Measurements from ENCODE around the gene ABLIM1. TPM values are rescaled to one million over a fixed set of nuclear protein-coding genes. Genes with fewer than 3 reads are reported as not detected.

Gene ABLIM1
- total RNA-seq, 1 experiment from 2014 or later: 89.4 TPM

- no peak for TF ChIP-seq CTCF (IDR thresholded peaks at IDR 0.05; ENCODE audit: unreplicated experiment)
- intact Hi-C loops (cut with micrococcal nuclease; ENCODE audit: unreplicated experiment): no loop called here
- H3K27me3 Mint-ChIP-seq (ENCODE audit: unreplicated experiment): no peaks in the 10 kb centered on the region
- no TSS peak for BruUV-seq (replicated peaks)
- H3K36me3 Mint-ChIP-seq (ENCODE audit: insufficient read depth, unreplicated experiment): peaks cover 33% of the 10 kb centered on the region
- no peaks in the 10 kb centered on the region for H3K9me3 Mint-ChIP-seq (ENCODE audit: low read depth, unreplicated experiment)
- DNase-seq: no peak
- no peak overlapping the region for H3K27ac Mint-ChIP-seq (ENCODE audit: unreplicated experiment)
- no peak overlapping the region for H3K4me3 Mint-ChIP-seq (ENCODE audit: low read depth, unreplicated experiment)
- H3K4me1 Mint-ChIP-seq (ENCODE audit: low read depth, unreplicated experiment): peaks cover 22% of the 10 kb centered on the region
- CTCF ChIA-PET: no interaction called here
These were observed 142.7 kb downstream of the ABLIM1 start for GRCh38 chr10:114515298-114515914.

- peaks cover 16% of the 10 kb centered on the region for H3K36me3 Mint-ChIP-seq (ENCODE audit: insufficient read depth, unreplicated experiment)
- CTCF ChIA-PET: no interaction called here
- DNase-seq: no peak
- no peak for TF ChIP-seq CTCF (IDR thresholded peaks at IDR 0.05; ENCODE audit: unreplicated experiment)
- H3K4me3 Mint-ChIP-seq (ENCODE audit: low read depth, unreplicated experiment): no peak overlapping the region
- peaks cover 8% of the 10 kb centered on the region for H3K4me1 Mint-ChIP-seq (ENCODE audit: low read depth, unreplicated experiment)
- intact Hi-C loops (cut with micrococcal nuclease; ENCODE audit: unreplicated experiment): no loop called here
- no peaks in the 10 kb centered on the region for H3K27me3 Mint-ChIP-seq (ENCODE audit: unreplicated experiment)
- no peak overlapping the region for H3K27ac Mint-ChIP-seq (ENCODE audit: unreplicated experiment)
- no TSS peak for BruUV-seq (replicated peaks)
- no peaks in the 10 kb centered on the region for H3K9me3 Mint-ChIP-seq (ENCODE audit: low read depth, unreplicated experiment)
These were observed 144.7 kb downstream of the ABLIM1 start for GRCh38 chr10:114513381-114513792.

GRCh38 chr10:114511881-114512280 is 146.2 kb downstream of the ABLIM1 start:
- H3K4me3 Mint-ChIP-seq (ENCODE audit: low read depth, unreplicated experiment): no peak overlapping the region
- peak overlapping the region; percentile 39 for H3K27ac Mint-ChIP-seq (ENCODE audit: unreplicated experiment)
- DNase-seq: no peak
- H3K9me3 Mint-ChIP-seq (ENCODE audit: low read depth, unreplicated experiment): no peaks in the 10 kb centered on the region
- CTCF ChIA-PET: no interaction called here
- no TSS peak for BruUV-seq (replicated peaks)
- no peaks in the 10 kb centered on the region for H3K27me3 Mint-ChIP-seq (ENCODE audit: unreplicated experiment)
- TF ChIP-seq CTCF (IDR thresholded peaks at IDR 0.05; ENCODE audit: unreplicated experiment): no peak
- H3K4me1 Mint-ChIP-seq (ENCODE audit: low read depth, unreplicated experiment): peaks cover 8% of the 10 kb centered on the region
- intact Hi-C loops (cut with micrococcal nuclease; ENCODE audit: unreplicated experiment): no loop called here
- peaks cover 14% of the 10 kb centered on the region for H3K36me3 Mint-ChIP-seq (ENCODE audit: insufficient read depth, unreplicated experiment)

GRCh38 chr10:114508376-114508775 is 149.7 kb downstream of the ABLIM1 start:
- peaks cover 14% of the 10 kb centered on the region for H3K36me3 Mint-ChIP-seq (ENCODE audit: insufficient read depth, unreplicated experiment)
- peaks cover 18% of the 10 kb centered on the region for H3K4me1 Mint-ChIP-seq (ENCODE audit: low read depth, unreplicated experiment)
- H3K27me3 Mint-ChIP-seq (ENCODE audit: unreplicated experiment): no peaks in the 10 kb centered on the region
- CTCF ChIA-PET: no interaction called here
- H3K4me3 Mint-ChIP-seq (ENCODE audit: low read depth, unreplicated experiment): no peak overlapping the region
- no peak for TF ChIP-seq CTCF (IDR thresholded peaks at IDR 0.05; ENCODE audit: unreplicated experiment)
- intact Hi-C loops (cut with micrococcal nuclease; ENCODE audit: unreplicated experiment): loop anchor here (5.0 kb wide), 1 partner anchor 39 kb away; no protein-coding TSS in a partner anchor
- peak overlapping the region; percentile 69 for H3K27ac Mint-ChIP-seq (ENCODE audit: unreplicated experiment)
- H3K9me3 Mint-ChIP-seq (ENCODE audit: low read depth, unreplicated experiment): no peaks in the 10 kb centered on the region
- BruUV-seq (replicated peaks): no TSS peak
- no peak for DNase-seq
